Measurements from ENCODE around the gene ZBTB5. TPM values are rescaled to one million over a fixed set of nuclear protein-coding genes. Genes with fewer than 3 reads are reported as not detected.

The ZBTB5 gene
- total and polyA plus RNA-seq, 2 of the 4 experiments (the other 2 are of a cell fraction) = 6.3 to 9.1 TPM

- Histone ChIP-seq H2BK15ac (ENCODE audit: low read depth, low read length) (no peak overlapping the region), H3K36me3 (ENCODE audit: control insufficient read depth, insufficient read depth, low read length) (peaks cover 33% of the 10 kb centered on the region), H3K4me3 (ENCODE audit: insufficient read depth, low read depth, low read length) (no peak overlapping the region), H2BK20ac (ENCODE audit: low read depth, low read length) (no peak overlapping the region), H3K4me1 (ENCODE audit: control insufficient read depth, insufficient read depth, low read length) (peaks cover 9% of the 10 kb centered on the region), H3K56ac (ENCODE audit: extremely low read depth, insufficient read depth, low read length) (no peak overlapping the region), H3K27ac (ENCODE audit: insufficient read depth, low read length) (no peak overlapping the region), H2BK5ac (ENCODE audit: low read depth, low read length, poor library complexity, severe bottlenecking) (no peak overlapping the region), H4K8ac (ENCODE audit: low read depth in 2 of 2, low read length in 2 of 2) (no peak overlapping the region), H4K20me1 (ENCODE audit: insufficient read depth, low read length) (peaks cover 28% of the 10 kb centered on the region), H3K14ac (replicated peaks; ENCODE audit: low read depth, low read length) (no peak overlapping the region), H3K9me1 (ENCODE audit: insufficient read depth, low read length) (peaks cover 16% of the 10 kb centered on the region), H3K4me2 (ENCODE audit: low read depth, low read length) (no peak overlapping the region), H3K4ac (ENCODE audit: low read depth, low read length) (no peak overlapping the region), H4K91ac (ENCODE audit: insufficient read depth, low read depth, low read length) (no peak overlapping the region), H2AK9ac (replicated peaks; ENCODE audit: low read depth, low read length, poor library complexity) (peak overlapping the region; percentile 47), H3K18ac (ENCODE audit: low read depth, low read length) (no peak overlapping the region), H3K9me3 (ENCODE audit: control insufficient read depth, insufficient read depth, low read length) (no peaks in the 10 kb centered on the region), H3K27me3 (ENCODE audit: control insufficient read depth, insufficient read depth, low read length) (no peaks in the 10 kb centered on the region), H3K23ac (ENCODE audit: low read depth, low read length) (no peak overlapping the region), H3K79me1 (ENCODE audit: low read depth in 1 of 2, low read length in 2 of 2) (peaks cover 16 to 51% of the 10 kb centered on the region in 2 experiments), H2AK5ac (ENCODE audit: low read depth, low read length) (no peak overlapping the region), H3K9ac (ENCODE audit: low read depth, low read length) (no peak overlapping the region), H4K5ac (ENCODE audit: low read depth, low read length) (no peak overlapping the region), H2BK120ac (ENCODE audit: low read depth, low read length) (no peak overlapping the region), H2AFZ (replicated peaks; ENCODE audit: low read length, poor library complexity) (no peak overlapping the region)
- POLR2A ChIA-PET (ENCODE audit: unreplicated experiment) = no interaction called here
- TF ChIP-seq MXI1 (IDR thresholded peaks at IDR 0.05; ENCODE audit: borderline replicate concordance, low read depth, low read length) = no peak
- TF ChIP-seq BHLHE40 (IDR thresholded peaks at IDR 0.05; ENCODE audit: low read depth, low read length) = no peak
- no peak for TF ChIP-seq RAD21 (IDR thresholded peaks at IDR 0.05; ENCODE audit: low read length)
- TF ChIP-seq CHD1 (IDR thresholded peaks at IDR 0.05; ENCODE audit: low read depth, low read length) = no peak
- TF ChIP-seq FOS (IDR thresholded peaks at IDR 0.05; ENCODE audit: low read depth, low read length) = no peak
- TF ChIP-seq CEBPB (IDR thresholded peaks at IDR 0.05; ENCODE audit: low read depth, low read length) = no peak
- TF ChIP-seq MAZ (IDR thresholded peaks at IDR 0.05; ENCODE audit: borderline replicate concordance, low read depth, low read length) = no peak
- TF ChIP-seq SMC3 (IDR thresholded peaks at IDR 0.05; ENCODE audit: low read depth, low read length) = no peak
- TF ChIP-seq RFX5 (IDR thresholded peaks at IDR 0.05; ENCODE audit: low read depth, low read length) = no peak
- TF ChIP-seq, protein P1, sequence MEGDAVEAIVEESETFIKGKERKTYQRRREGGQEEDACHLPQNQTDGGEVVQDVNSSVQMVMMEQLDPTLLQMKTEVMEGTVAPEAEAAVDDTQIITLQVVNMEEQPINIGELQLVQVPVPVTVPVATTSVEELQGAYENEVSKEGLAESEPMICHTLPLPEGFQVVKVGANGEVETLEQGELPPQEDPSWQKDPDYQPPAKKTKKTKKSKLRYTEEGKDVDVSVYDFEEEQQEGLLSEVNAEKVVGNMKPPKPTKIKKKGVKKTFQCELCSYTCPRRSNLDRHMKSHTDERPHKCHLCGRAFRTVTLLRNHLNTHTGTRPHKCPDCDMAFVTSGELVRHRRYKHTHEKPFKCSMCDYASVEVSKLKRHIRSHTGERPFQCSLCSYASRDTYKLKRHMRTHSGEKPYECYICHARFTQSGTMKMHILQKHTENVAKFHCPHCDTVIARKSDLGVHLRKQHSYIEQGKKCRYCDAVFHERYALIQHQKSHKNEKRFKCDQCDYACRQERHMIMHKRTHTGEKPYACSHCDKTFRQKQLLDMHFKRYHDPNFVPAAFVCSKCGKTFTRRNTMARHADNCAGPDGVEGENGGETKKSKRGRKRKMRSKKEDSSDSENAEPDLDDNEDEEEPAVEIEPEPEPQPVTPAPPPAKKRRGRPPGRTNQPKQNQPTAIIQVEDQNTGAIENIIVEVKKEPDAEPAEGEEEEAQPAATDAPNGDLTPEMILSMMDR (conservative IDR thresholded peaks at IDR 0.05; ENCODE audit: low read depth, low read length) = no peak
- no peak for TF ChIP-seq ELK1 (IDR thresholded peaks at IDR 0.05; ENCODE audit: borderline replicate concordance, low read depth, low read length)
- TF ChIP-seq NFE2L2 (IDR thresholded peaks at IDR 0.05; ENCODE audit: low read depth, low read length) = no peak
- TF ChIP-seq USF2 (IDR thresholded peaks at IDR 0.05; ENCODE audit: low read depth, low read length) = no peak
- no peak for TF ChIP-seq MAFK (IDR thresholded peaks at IDR 0.05; ENCODE audit: low read depth, low read length)
- TF ChIP-seq POLR2A (IDR thresholded peaks at IDR 0.05; ENCODE audit: low read depth, low read length) = no peak
- no peak for TF ChIP-seq RCOR1 (IDR thresholded peaks at IDR 0.05; ENCODE audit: insufficient replicate concordance, low read length)
- WGBS, 2 experiments (ENCODE audit: extremely low coverage in 2 of 2, insufficient read length in 1 of 2) = 93% methylated on average over 3 of the region's 18 CpGs; no CpG with 5 or more reads in 1 of the 2 experiments
- in situ Hi-C loops (cut with MboI; ENCODE audit: low sequenced_read_pairs) = no loop called here
- ATAC-seq (ENCODE audit: low read depth) (no peak), DNase-seq (no peak)
- CTCF ChIA-PET = interaction anchor here (1.8 kb wide), 1 partner anchor 11 kb away, joined by 5 read pairs; no protein-coding TSS in a partner anchor
- intact Hi-C loops (cut with micrococcal nuclease) = no loop called here
- BruUV-seq (replicated peaks) = no TSS peak
- dilution Hi-C loops (cut with HindIII; ENCODE audit: low sequenced_read_pairs, unreplicated experiment) = no loop called here
Observed at GRCh38 chr9:37424686-37425297, 40.5 kb downstream of the ZBTB5 start.

Data from IMR-90 (cell line).